ENCODE measurements around the gene FAM171A2.
A peak's percentile ranks its signal among the peaks of the same experiment; 100 is the strongest.

FAM171A2 gene

GRCh38 chr17:44382917-44383316 is 19.3 kb upstream of the FAM171A2 start:
- DNase-seq (ENCODE audit: low read depth) = no peak
- no peak overlapping the region for H3K4me3 ChIP-seq (ENCODE audit: low read length)
- TF ChIP-seq CTCF (conservative IDR thresholded peaks at IDR 0.05; ENCODE audit: low read depth, low read length) = no peak

- TF ChIP-seq CTCF (conservative IDR thresholded peaks at IDR 0.05; ENCODE audit: low read depth, low read length) = no peak
- no peak overlapping the region for H3K4me3 ChIP-seq (ENCODE audit: low read length)
- DNase-seq (ENCODE audit: low read depth) = no peak
Observed at GRCh38 chr17:44381810-44382305, 18.2 kb upstream of the FAM171A2 start.

- no peak for TF ChIP-seq CTCF (conservative IDR thresholded peaks at IDR 0.05; ENCODE audit: low read depth, low read length)
- no peak overlapping the region for H3K4me3 ChIP-seq (ENCODE audit: low read length)
Observed at GRCh38 chr17:44380767-44381166, 17.1 kb upstream of the FAM171A2 start.

GRCh38 chr17:44379887-44380286 is 16.2 kb upstream of the FAM171A2 start:
- no peak overlapping the region for H3K4me3 ChIP-seq (ENCODE audit: low read length)
- no peak for TF ChIP-seq CTCF (conservative IDR thresholded peaks at IDR 0.05; ENCODE audit: low read depth, low read length)
- DNase-seq (ENCODE audit: low read depth) = no peak

More at GRCh38 chr17:44380767-44381166, 17.1 kb upstream of the FAM171A2 start:
- no peak for DNase-seq (ENCODE audit: low read depth)

GRCh38 chr17:44378171-44378705 is 14.6 kb upstream of the FAM171A2 start:
- no peak overlapping the region for H3K4me3 ChIP-seq (ENCODE audit: low read length)
- TF ChIP-seq CTCF (conservative IDR thresholded peaks at IDR 0.05; ENCODE audit: low read depth, low read length) = no peak
- no peak for DNase-seq (ENCODE audit: low read depth)

GRCh38 chr17:44376779-44377178 is 13.1 kb upstream of the FAM171A2 start:
- no peak for TF ChIP-seq CTCF (conservative IDR thresholded peaks at IDR 0.05; ENCODE audit: low read depth, low read length)
- DNase-seq (ENCODE audit: low read depth) = no peak
- H3K4me3 ChIP-seq (ENCODE audit: low read length) = no peak overlapping the region

- no peak overlapping the region for H3K4me3 ChIP-seq (ENCODE audit: low read length)
- TF ChIP-seq CTCF (conservative IDR thresholded peaks at IDR 0.05; ENCODE audit: low read depth, low read length) = peak; percentile 67
- no peak for DNase-seq (ENCODE audit: low read depth)
Observed at GRCh38 chr17:44376124-44376523, 12.5 kb upstream of the FAM171A2 start.

Measured in retinal pigment epithelial cell (primary cell).